Lower leg skin (tissue), 3 donors: ENCODE data around the gene TNFAIP8L2.

Experiments
- POLR2A ChIP-seq, 2 donors: fragments of 450-650 bp; IDR thresholded peaks; one replicate each; pipeline ENCODE4 v1.6.1; 2016 to 2017; ENCODE audit warnings: antibody characterized with exemption in 2 of 2, mild to moderate bottlenecking in 1 of 2, moderate library complexity in 1 of 2
- TF ChIP-seq, protein P1 (sequence below), 3 donors: fragments of 450-650 bp; IDR thresholded peaks; one replicate each; pipeline ENCODE4 v1.5.1; 2016; ENCODE audit warnings: antibody characterized with exemption in 3 of 3, mild to moderate bottlenecking in 3 of 3, moderate library complexity in 2 of 3

DNA sequence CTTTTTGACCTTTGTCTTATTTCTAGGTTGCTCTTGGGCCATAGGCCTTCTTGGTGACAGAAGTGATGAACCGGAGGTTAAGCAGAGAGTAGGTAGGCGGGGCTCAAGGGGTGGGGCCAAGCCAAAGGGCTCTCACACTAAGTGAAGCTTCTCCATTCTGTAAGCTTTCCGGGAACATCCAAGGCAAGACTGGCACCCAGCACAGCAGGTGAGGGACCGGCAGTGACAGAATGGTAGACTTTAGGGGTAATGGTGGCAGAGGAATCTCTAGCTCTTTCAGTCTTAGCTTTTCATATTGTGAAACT, at the start of gene TNFAIP8L2:
- TF ChIP-seq, protein P1, sequence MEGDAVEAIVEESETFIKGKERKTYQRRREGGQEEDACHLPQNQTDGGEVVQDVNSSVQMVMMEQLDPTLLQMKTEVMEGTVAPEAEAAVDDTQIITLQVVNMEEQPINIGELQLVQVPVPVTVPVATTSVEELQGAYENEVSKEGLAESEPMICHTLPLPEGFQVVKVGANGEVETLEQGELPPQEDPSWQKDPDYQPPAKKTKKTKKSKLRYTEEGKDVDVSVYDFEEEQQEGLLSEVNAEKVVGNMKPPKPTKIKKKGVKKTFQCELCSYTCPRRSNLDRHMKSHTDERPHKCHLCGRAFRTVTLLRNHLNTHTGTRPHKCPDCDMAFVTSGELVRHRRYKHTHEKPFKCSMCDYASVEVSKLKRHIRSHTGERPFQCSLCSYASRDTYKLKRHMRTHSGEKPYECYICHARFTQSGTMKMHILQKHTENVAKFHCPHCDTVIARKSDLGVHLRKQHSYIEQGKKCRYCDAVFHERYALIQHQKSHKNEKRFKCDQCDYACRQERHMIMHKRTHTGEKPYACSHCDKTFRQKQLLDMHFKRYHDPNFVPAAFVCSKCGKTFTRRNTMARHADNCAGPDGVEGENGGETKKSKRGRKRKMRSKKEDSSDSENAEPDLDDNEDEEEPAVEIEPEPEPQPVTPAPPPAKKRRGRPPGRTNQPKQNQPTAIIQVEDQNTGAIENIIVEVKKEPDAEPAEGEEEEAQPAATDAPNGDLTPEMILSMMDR (IDR thresholded peaks at IDR 0.05), result no peak
- no peak for TF ChIP-seq POLR2A (IDR thresholded peaks at IDR 0.05)
